H1 (cell line): Measurements from ENCODE around the gene ITPR3. TPM values are rescaled to one million over a fixed set of nuclear protein-coding genes. Genes with fewer than 3 reads are reported as not detected.

ENCODE experiments used
- CTCF ChIA-PET: fragments of 300-600 bp; sonication (Branson Sonifier 250); formaldehyde crosslinking; loops from one replicate; lab custom pipeline; 2021; ENCODE audit not compliant: partially characterized antibody; lab: Charles Lee
- POLR2A ChIA-PET: fragments of 300-600 bp; sonication (Branson Sonifier 250); formaldehyde crosslinking; loops from one replicate; lab custom pipeline; 2021; ENCODE audit warnings: inconsistent platforms; ENCODE audit not compliant: partially characterized antibody; lab: Charles Lee
- DNase-seq, 2 experiments: peaks; one replicate each; pipeline versions ENCODE4 v3.0.0 to v3.0.0-alpha.2; 2010 to 2022; ENCODE audit warnings: low spot score in 2 of 2, low read depth in 1 of 2, mixed read lengths in 1 of 2
- FAIRE-seq: peaks from 2 replicates; lab custom pipeline; 2011; peaks lifted over from hg19 to GRCh38; lab: Jason Lieb, UNC
- H2AFZ ChIP-seq: 2 replicates; pipeline ENCODE4 v1.8.1; 2012; ENCODE audit warnings: low read length, inconsistent platforms
- H2AK5ac ChIP-seq: 2 replicates; pipeline ENCODE4 v1.6.1; 2013; ENCODE audit warnings: low read depth, low read length
- H2BK120ac ChIP-seq: replicated peaks from 2 replicates; pipeline ENCODE3; 2013; ENCODE audit warnings: low read depth, low read length, inconsistent platforms
- H2BK12ac ChIP-seq: 2 replicates; pipeline ENCODE4 v1.6.1; 2013; ENCODE audit warnings: low read depth, low read length
- H2BK15ac ChIP-seq: 2 replicates; pipeline ENCODE4 v1.6.1; 2013; ENCODE audit warnings: low read length
- H2BK20ac ChIP-seq: 2 replicates; pipeline ENCODE4 v1.6.1; 2013; ENCODE audit warnings: low read length
- H2BK5ac ChIP-seq: 2 replicates; pipeline ENCODE4 v1.6.1; 2013; ENCODE audit warnings: low read depth, low read length
- H3K14ac ChIP-seq: 2 replicates; pipeline ENCODE4 v1.6.1; 2013; ENCODE audit warnings: inconsistent platforms; ENCODE audit not compliant: insufficient read length
- H3K18ac ChIP-seq: 2 replicates; pipeline ENCODE4 v1.6.1; 2013; ENCODE audit warnings: low read length; ENCODE audit errors: extremely low read depth
- H3K23ac ChIP-seq: 2 replicates; pipeline ENCODE4 v1.6.1; 2013; ENCODE audit warnings: inconsistent platforms; ENCODE audit not compliant: insufficient read length
- H3K23me2 ChIP-seq: 2 replicates; pipeline ENCODE4 v1.6.1; 2013; ENCODE audit warnings: low read depth, low read length
- H3K27ac ChIP-seq: 2 replicates; pipeline ENCODE4 v1.6.1; 2011; ENCODE audit warnings: low read depth, low read length, inconsistent platforms
- H3K27me3 ChIP-seq, 4 experiments: replicated peaks in 1 of 4; 1 replicate in 1 of 4; 2 replicates in 3 of 4; pipeline versions ENCODE4 v1.6.1 to v1.8.1; 2011 to 2013; ENCODE audit warnings: low read length in 3 of 4, mild to moderate bottlenecking in 3 of 4, inconsistent platforms in 2 of 4, mixed read lengths in 2 of 4, moderate library complexity in 1 of 4; ENCODE audit not compliant: control insufficient read depth in 3 of 4, insufficient read depth in 3 of 4; ENCODE audit errors: extremely low read depth in 1 of 4
- H3K36me3 ChIP-seq, 4 experiments: 2 replicates each; pipeline versions ENCODE4 v1.6.1 to v1.8.1; 2011 to 2013; ENCODE audit warnings: mild to moderate bottlenecking in 4 of 4, low read length in 3 of 4, moderate library complexity in 2 of 4, control low read depth in 1 of 4, inconsistent platforms in 1 of 4; ENCODE audit not compliant: insufficient read depth in 4 of 4, control insufficient read depth in 2 of 4
- H3K4ac ChIP-seq: replicated peaks from 2 replicates; pipeline ENCODE3; 2013; ENCODE audit warnings: low read length, low read depth, mixed read lengths, inconsistent platforms; ENCODE audit not compliant: insufficient read length
- H3K4me1 ChIP-seq, 4 experiments: replicated peaks in 1 of 4; 1 replicate in 1 of 4; 2 replicates in 3 of 4; pipeline versions ENCODE4 v1.6.1 to v1.8.1; 2011 to 2013; ENCODE audit warnings: low read length in 3 of 4, inconsistent platforms in 2 of 4, mixed read lengths in 1 of 4; ENCODE audit not compliant: insufficient read depth in 4 of 4, control insufficient read depth in 3 of 4
- H3K4me2 ChIP-seq, 2 experiments: 2 replicates each; pipeline versions ENCODE4 v1.6.1 to v1.8.1; 2011 to 2013; ENCODE audit warnings: low read depth in 2 of 2, low read length in 2 of 2, control low read depth in 1 of 2, inconsistent platforms in 1 of 2, mild to moderate bottlenecking in 1 of 2; ENCODE audit not compliant: insufficient read depth in 1 of 2
- H3K4me3 ChIP-seq, 4 experiments: fragments of 200-600, 300-600 bp in 1 of 4; sonication (generic), shearing (Covaris generic), sonication (Bioruptor Twin) in 1 of 4; 2 replicates each; pipeline versions ENCODE4 v1.5.1 to v1.8.1; 2011 to 2016; ENCODE audit warnings: low read length in 4 of 4, low read depth in 3 of 4, control low read depth in 2 of 4, inconsistent platforms in 2 of 4, mild to moderate bottlenecking in 2 of 4, mixed read lengths in 1 of 4, moderate library complexity in 1 of 4; ENCODE audit not compliant: insufficient read depth in 2 of 4; ENCODE audit errors: extremely low read depth in 1 of 4
- H3K56ac ChIP-seq: replicated peaks from 2 replicates; pipeline ENCODE3; 2013; ENCODE audit warnings: low read depth, mild to moderate bottlenecking, mixed read lengths, low read length, inconsistent platforms; ENCODE audit not compliant: insufficient read length
- H3K79me1 ChIP-seq: 2 replicates; pipeline ENCODE4 v1.6.1; 2013; ENCODE audit warnings: low read depth, low read length, control low read depth
- H3K79me2 ChIP-seq, 2 experiments: 2 replicates each; pipeline versions ENCODE4 v1.6.1 to v1.8.1; 2012 to 2013; ENCODE audit warnings: low read length in 2 of 2, mild to moderate bottlenecking in 2 of 2, inconsistent platforms in 1 of 2; ENCODE audit not compliant: insufficient read depth in 2 of 2, control insufficient read depth in 1 of 2
- H3K9ac ChIP-seq, 4 experiments: replicated peaks in 1 of 4; 1 replicate in 1 of 4; 2 replicates in 3 of 4; pipeline versions ENCODE4 v1.6.1 to v1.8.1; 2011 to 2013; ENCODE audit warnings: low read depth in 3 of 4, low read length in 3 of 4, control low read depth in 2 of 4, mild to moderate bottlenecking in 2 of 4, moderate library complexity in 2 of 4, inconsistent platforms in 1 of 4; ENCODE audit errors: extremely low read depth in 1 of 4
- H3K9me3 ChIP-seq, 2 experiments: 2 replicates each; pipeline versions ENCODE4 v1.6.1 to v1.8.1; 2012 to 2013; ENCODE audit warnings: mild to moderate bottlenecking in 2 of 2, moderate library complexity in 2 of 2, control low read depth in 1 of 2, inconsistent platforms in 1 of 2, low read depth in 1 of 2, low read length in 1 of 2, mixed read lengths in 1 of 2; ENCODE audit not compliant: insufficient read depth in 2 of 2
- H4K20me1 ChIP-seq, 2 experiments: replicated peaks in 1 of 2; 2 replicates each; pipeline versions ENCODE3 to v1.8.1; 2011 to 2013; ENCODE audit warnings: inconsistent platforms in 2 of 2, low read length in 2 of 2, mild to moderate bottlenecking in 1 of 2; ENCODE audit not compliant: insufficient read depth in 2 of 2, control insufficient read depth in 1 of 2
- H4K5ac ChIP-seq: 2 replicates; pipeline ENCODE4 v1.6.1; 2013; ENCODE audit warnings: low read length, low read depth, mixed read lengths, inconsistent platforms; ENCODE audit not compliant: insufficient read length
- H4K8ac ChIP-seq: 2 replicates; pipeline ENCODE4 v1.8.0; 2013; ENCODE audit warnings: mild to moderate bottlenecking, moderate library complexity, low read length, inconsistent platforms; ENCODE audit not compliant: insufficient read depth; ENCODE audit errors: extremely low read depth
- H4K91ac ChIP-seq: replicated peaks from 2 replicates; pipeline ENCODE3; 2013; ENCODE audit warnings: low read length, mixed read lengths, inconsistent platforms; ENCODE audit not compliant: insufficient read length
- CHD1 ChIP-seq: IDR thresholded peaks from 2 replicates; pipeline ENCODE4 v1.6.1; 2012; ENCODE audit warnings: low read depth, low read length, improper control_type of control experiment
- EP300 ChIP-seq, 2 experiments: IDR thresholded peaks; 1 replicate in 1 of 2; 2 replicates in 1 of 2; pipeline ENCODE4 v1.6.1; 2011 to 2012; ENCODE audit warnings: low read depth in 2 of 2, low read length in 2 of 2, mild to moderate bottlenecking in 2 of 2, borderline replicate concordance in 1 of 2, inconsistent platforms in 1 of 2, moderate library complexity in 1 of 2
- NANOG ChIP-seq: IDR thresholded peaks from 2 replicates; pipeline ENCODE4 v1.6.1; 2011; ENCODE audit warnings: low read length, low read depth, mild to moderate bottlenecking, inconsistent platforms; ENCODE audit not compliant: insufficient read depth, poor library complexity, severe bottlenecking
- SIN3A ChIP-seq, 2 experiments: IDR thresholded peaks in 1 of 2; conservative IDR thresholded peaks in 1 of 2; 2 replicates each; pipeline ENCODE4 v1.6.1; 2011 to 2012; ENCODE audit warnings: low read length in 2 of 2, improper control_type of control experiment in 1 of 2, low read depth in 1 of 2, mild to moderate bottlenecking in 1 of 2
- SIX5 ChIP-seq: IDR thresholded peaks from 2 replicates; pipeline ENCODE4 v1.6.1; 2011; ENCODE audit warnings: mild to moderate bottlenecking, low read depth, low read length
- SP4 ChIP-seq: IDR thresholded peaks from 2 replicates; pipeline ENCODE4 v1.6.1; 2012; ENCODE audit warnings: low read length, inconsistent platforms
- TEAD4 ChIP-seq: IDR thresholded peaks from 2 replicates; pipeline ENCODE4 v1.6.1; 2012; ENCODE audit warnings: low read depth, low read length, inconsistent platforms, mixed read lengths
- USF2 ChIP-seq: IDR thresholded peaks from 2 replicates; pipeline ENCODE4 v1.6.1; 2011; ENCODE audit warnings: low read length, improper control_type of control experiment
- YY1 ChIP-seq: IDR thresholded peaks from 2 replicates; pipeline ENCODE4 v1.6.1; 2011; ENCODE audit warnings: low read depth, mild to moderate bottlenecking, low read length
- ZNF274 ChIP-seq: IDR thresholded peaks from 2 replicates; pipeline ENCODE4 v1.7.0; 2012; ENCODE audit warnings: low read length, borderline replicate concordance; ENCODE audit errors: extremely low read depth
- WGBS, 2 experiments: shearing (Covaris generic) in 1 of 2; methylation state at CpG; one replicate each; pipeline versions ENCODE4 v1.1.6 to v1.1.7; 2013 to 2015; ENCODE audit warnings: low lambda C conversion rate in 2 of 2, mixed read lengths in 2 of 2, inconsistent platforms in 1 of 2, low coverage in 1 of 2, missing lambda C conversion rate in 1 of 2; ENCODE audit not compliant: insufficient replicate concordance in 2 of 2, insufficient coverage in 1 of 2, insufficient read length in 1 of 2; ENCODE audit errors: extremely low coverage in 1 of 2, missing lambda C conversion rate in 1 of 2; 5-methylcytosine and 5-hydroxymethylcytosine counted together
- polyA plus RNA-seq, 7 experiments: library from polyadenylated mRNA; depleted of rRNA in 3 of 7; stranded (reverse) in 5 of 7; unstranded in 2 of 7; fragments of >200 nt in 5 of 7; fragments of 200-250 nt in 2 of 7; gene quantifications; 1 replicate in 5 of 7; 2 replicates in 1 of 7; 4 replicates in 1 of 7; pipeline versions ENCODE4 v1.2.1 to v1.2.3, GENCODE V29; 2011 to 2013; ENCODE audit warnings: missing spikeins in 2 of 7, mixed read lengths in 2 of 7
- total RNA-seq: library from RNA; stranded (reverse); fragmentation: NEBNext Ultra II Directional; extraction: Animal tissue kit (Norgen Biotek cat#: 25700); gene quantifications from 2 replicates; pipeline ENCODE4 v1.2.1, GENCODE V29; 2021
- TF ChIP-seq, protein P1 (sequence below): IDR thresholded peaks from 2 replicates; pipeline ENCODE4 v1.6.1; 2012; ENCODE audit warnings: inconsistent platforms

Gene ITPR3
- total and polyA plus RNA-seq, 2 of the 8 experiments (the other 6 are each of a cell fraction or from before 2014, with no cell fraction given): 29.1 to 45.7 TPM

- Histone ChIP-seq H2BK5ac (no peak overlapping the region), H2AK5ac (no peak overlapping the region), H3K4me2 (no peak overlapping the region), H4K8ac (no peak overlapping the region), H3K18ac (no peak overlapping the region), H3K79me2 (peaks cover 0 to 15% of the 10 kb centered on the region in 2 experiments; a peak in 2 of 4 replicates), H3K23ac (no peak overlapping the region), H2BK120ac (no peak overlapping the region), H3K27ac (no peak overlapping the region), H3K9ac (no peak overlapping the region), H2BK20ac (no peak overlapping the region), H3K79me1 (peaks cover 9% of the 10 kb centered on the region), H3K36me3 (peaks cover 3 to 10% (median 7%) of the 10 kb centered on the region in 4 experiments; a peak in 6 of 8 replicates), H3K14ac (no peak overlapping the region), H3K4ac (no peak overlapping the region), H3K27me3 (no peaks in the 10 kb centered on the region), H2BK15ac (no peak overlapping the region), H3K4me1 (peaks cover 2 to 14% (median 6%) of the 10 kb centered on the region in 4 experiments; a peak in 4 of 7 replicates), H2BK12ac (no peak overlapping the region), H3K56ac (no peak overlapping the region), H3K9me3 (no peaks in the 10 kb centered on the region), H4K20me1 (peaks cover 0 to 3% of the 10 kb centered on the region in 2 experiments), H4K91ac (no peak overlapping the region), H3K23me2 (peaks cover 2% of the 10 kb centered on the region; the same call in 1 of the 2 replicates), H2AFZ (no peak overlapping the region), H4K5ac (no peak overlapping the region), H3K4me3 (no peak overlapping the region)
- ChIA-PET POLR2A (interaction anchor here (0.9 to 3.0 kb wide), 5 partner anchors 10 to 127 kb away, joined by 3 to 10 read pairs (median 3); no protein-coding TSS in a partner anchor), CTCF (interaction anchor here (0.8 to 4.3 kb wide), 11 partner anchors 10 to 242 kb away, joined by 3 to 28 read pairs (median 5); no protein-coding TSS in a partner anchor)
- DNase-seq: no peak
- 86% methylated on average over 7 of the region's 7 CpGs; no CpG with 5 or more reads in 1 of the 2 experiments for WGBS, 2 experiments
- no peak for FAIRE-seq
- TF ChIP-seq, protein P1, sequence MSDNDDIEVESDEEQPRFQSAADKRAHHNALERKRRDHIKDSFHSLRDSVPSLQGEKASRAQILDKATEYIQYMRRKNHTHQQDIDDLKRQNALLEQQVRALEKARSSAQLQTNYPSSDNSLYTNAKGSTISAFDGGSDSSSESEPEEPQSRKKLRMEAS: no peak
- TF ChIP-seq YY1: no peak
- TF ChIP-seq EP300 (IDR thresholded peaks at IDR 0.05; ENCODE audit: borderline replicate concordance in 1 of 2, low read depth in 2 of 2, low read length in 2 of 2): no peak
- no peak for TF ChIP-seq SIN3A (conservative IDR thresholded peaks at IDR 0.05 in 1 of 2, IDR thresholded peaks at IDR 0.05 in 1 of 2; ENCODE audit: low read depth in 1 of 2, low read length in 2 of 2)
- TF ChIP-seq NANOG: no peak
- TF ChIP-seq ZNF274: no peak
- TF ChIP-seq SIX5: no peak
- TF ChIP-seq SP4: no peak
- TF ChIP-seq TEAD4: no peak
- no peak for TF ChIP-seq CHD1
- TF ChIP-seq USF2: no peak
These were observed 93.4 kb downstream of the ITPR3 start for GRCh38 chr6:33714385-33715040.
